Stimulated activated CD8-positive, alpha-beta memory T cell treated with anti-CD3 and anti-CD28 coated beads, Interleukin-12 subunit alpha, Interleukin-12 subunit beta, amount 100 ng/mL, for 4 hours (primary cell): Measurements from ENCODE around the gene FHAD1.
A peak's percentile ranks its signal among the peaks of the same experiment; 100 is the strongest.

Experiments used
- DNase-seq: peaks from one replicate; pipeline ENCODE4 v3.0.0-alpha.2; 2020; ENCODE audit warnings: low read depth

The FHAD1 gene

GRCh38 chr1:15248216-15248615 lies 1.2 kb downstream of the FHAD1 start:
- DNase-seq, result no peak

GRCh38 chr1:15249081-15249480 lies 2.1 kb downstream of the FHAD1 start:
- DNase-seq, result peak; percentile 25

- no peak for DNase-seq
Measured at GRCh38 chr1:15251857-15252835, 5.1 kb downstream of the FHAD1 start.

DNA sequence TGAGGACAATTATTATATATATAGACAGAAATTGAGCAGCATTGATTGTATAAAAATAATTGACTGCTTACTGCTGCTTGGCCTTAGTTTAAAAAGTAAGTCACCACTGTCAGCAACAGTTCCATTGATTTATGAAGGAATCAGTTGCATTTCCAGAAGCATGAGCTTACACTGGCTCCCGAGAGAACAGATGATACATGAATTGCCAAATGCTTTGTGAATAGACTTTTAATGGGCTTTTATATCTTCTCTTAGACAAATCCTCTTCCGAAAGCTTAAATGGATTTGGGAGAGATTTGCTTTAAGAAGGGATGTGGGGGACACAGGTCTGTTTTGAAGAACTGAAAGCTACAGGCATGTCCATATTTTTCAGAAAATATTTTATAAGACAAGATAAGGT lies 7.5 kb downstream of the FHAD1 start:
- DNase-seq, result no peak

GRCh38 chr1:15255582-15256149 lies 8.6 kb downstream of the FHAD1 start:
- no peak for DNase-seq

DNA sequence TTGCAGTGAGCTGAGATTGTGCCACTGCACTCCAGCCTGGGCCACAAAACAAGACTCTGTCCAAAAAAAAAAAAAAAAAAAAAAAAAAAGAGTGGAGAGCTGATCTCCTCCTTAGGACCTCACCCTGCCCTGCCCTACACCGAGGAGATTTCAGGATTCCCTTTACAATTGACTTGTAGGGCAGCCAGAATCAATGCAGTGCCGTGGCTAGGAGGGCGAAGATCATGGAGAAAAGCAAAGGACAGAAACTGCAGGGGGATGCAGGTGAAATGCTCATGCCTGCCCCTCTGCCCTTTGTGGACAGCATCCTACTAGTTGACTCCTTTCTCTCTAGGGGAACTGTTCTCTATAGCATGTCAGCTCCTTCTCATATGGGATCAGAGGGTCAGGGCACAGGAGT lies 9.6 kb downstream of the FHAD1 start:
- DNase-seq, result no peak

GRCh38 chr1:15257309-15257708 lies 10.3 kb downstream of the FHAD1 start:
- no peak for DNase-seq

DNA sequence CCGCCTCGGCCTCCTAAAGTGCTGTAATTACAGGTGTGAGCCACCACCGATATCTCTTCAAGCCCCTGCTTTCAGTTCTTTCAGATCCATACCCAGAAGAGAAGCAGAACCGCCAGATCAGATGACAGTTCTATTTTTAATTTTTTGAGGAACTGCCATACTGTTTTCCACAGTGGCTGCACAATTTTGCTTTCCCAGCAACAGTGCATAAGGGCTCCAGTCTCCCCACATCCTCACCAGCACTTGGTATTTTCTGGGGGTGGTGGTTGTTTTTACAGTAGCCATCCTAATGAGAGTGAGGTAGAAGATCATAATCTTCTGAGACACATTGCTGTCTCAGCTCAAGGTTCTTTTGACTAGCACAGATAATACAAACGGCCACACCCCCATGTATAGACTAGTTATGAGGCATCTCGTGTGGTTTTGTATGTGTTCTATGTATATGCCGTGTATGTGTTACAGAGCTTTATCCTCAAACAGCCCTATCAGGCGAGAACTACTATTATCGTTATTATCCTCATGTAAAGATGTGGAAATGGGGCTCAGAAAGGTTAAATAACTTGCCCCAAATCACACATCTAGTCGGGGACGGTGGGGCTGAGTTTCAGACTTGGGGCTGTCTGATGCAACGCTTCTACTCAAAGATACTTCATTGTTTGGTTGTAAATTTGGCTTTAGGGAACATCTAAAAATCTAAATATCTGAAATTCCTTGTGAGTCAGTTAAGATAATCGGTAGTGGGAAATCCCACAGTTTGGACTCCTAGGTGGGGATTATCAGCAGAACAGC lies 12.0 kb downstream of the FHAD1 start:
- no peak for DNase-seq

DNA sequence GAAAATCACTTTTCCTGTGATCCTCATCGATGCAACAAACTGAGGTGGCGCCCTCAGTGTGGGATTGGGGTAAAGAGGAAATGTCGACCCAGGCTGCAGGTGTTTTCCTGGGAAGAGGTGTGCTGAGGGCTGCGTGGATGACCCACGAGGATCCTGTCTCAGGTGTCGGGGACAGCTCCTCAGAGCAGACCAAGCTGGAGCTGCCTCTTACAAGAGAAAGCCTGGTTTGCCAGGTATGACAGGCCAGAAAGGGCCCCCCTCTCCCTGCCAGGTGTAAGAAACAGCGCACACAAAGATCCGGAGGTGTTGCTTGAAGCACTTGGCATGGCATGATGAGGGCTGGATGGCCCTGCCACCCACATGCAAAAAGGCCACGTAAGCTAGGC lies 12.6 kb downstream of the FHAD1 start:
- no peak for DNase-seq

DNA sequence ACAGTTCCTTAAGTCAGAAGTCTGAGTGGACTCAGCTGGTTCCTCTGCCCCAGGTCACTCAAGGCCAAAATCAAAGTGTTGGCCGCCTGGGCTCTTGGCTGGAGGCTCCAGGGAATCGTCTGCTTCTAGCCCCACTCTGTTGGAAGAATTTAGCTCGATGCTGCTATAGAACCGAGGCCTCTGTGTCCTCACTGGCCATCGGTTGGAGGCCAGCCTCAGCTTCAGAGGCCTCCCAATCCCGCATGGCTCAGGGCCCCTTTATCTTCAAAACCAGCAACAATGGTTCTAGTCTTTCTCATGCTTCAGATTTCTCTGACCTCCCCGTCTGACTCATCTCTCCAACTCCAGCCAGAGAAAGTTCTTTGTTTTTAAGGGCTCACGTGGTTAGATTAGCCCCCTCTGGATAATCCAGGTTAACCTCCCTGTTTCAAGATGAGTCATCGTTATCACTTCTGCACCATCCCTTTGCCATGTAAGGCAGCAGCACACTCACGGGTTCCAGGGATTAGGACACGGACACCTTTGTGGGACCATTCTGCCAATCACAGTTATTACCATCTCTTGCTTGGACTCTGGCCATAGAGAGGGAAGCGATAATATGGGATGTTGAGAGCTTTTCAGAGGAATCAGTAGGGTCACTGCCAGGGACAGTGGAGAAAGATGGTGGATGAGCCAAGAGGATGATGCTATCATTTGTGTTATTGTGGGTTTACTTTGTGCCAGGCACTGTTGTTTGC lies 13.6 kb downstream of the FHAD1 start:
- no peak for DNase-seq

GRCh38 chr1:15261155-15262002 lies 14.4 kb downstream of the FHAD1 start:
- DNase-seq, result no peak

GRCh38 chr1:15262003-15262377 lies 15.0 kb downstream of the FHAD1 start:
- no peak for DNase-seq

DNA sequence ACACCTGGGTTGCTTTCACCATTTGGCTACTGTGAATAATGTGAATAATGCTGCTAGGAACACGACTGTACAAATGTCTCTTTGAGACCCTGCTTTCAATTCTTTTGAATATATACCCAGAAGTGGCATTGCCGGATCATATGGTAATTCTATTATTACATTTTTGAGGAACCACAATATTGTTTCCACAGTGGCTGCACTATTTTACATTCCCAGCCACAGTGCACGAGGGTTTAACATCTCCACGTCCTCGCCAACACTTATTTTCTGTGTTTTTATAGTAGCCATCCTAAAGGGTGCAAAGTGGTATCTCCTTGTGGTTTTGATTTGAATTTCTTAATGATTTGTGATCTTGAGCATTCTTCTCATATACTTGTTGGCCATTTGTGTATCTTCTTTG lies 15.7 kb downstream of the FHAD1 start:
- DNase-seq, result no peak

DNA sequence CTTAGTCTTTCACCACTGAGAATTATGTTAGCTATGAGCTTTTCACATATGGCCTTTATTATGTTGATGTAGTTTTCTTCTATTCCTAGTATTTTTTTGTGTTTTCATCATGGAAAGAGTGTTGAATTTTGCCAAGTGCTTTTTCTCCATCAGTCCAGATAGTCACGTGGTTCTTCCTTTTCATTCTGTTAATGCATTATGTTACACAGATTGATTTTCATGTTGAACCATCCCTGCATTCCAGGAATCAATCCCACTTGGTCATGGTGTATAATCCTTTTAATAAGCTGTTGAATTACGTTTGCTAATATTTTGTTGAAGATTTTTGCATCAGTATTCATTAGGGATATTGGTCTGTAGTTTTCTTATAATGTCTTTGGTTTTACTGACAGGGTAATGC lies 17.7 kb downstream of the FHAD1 start:
- no peak for DNase-seq

DNA sequence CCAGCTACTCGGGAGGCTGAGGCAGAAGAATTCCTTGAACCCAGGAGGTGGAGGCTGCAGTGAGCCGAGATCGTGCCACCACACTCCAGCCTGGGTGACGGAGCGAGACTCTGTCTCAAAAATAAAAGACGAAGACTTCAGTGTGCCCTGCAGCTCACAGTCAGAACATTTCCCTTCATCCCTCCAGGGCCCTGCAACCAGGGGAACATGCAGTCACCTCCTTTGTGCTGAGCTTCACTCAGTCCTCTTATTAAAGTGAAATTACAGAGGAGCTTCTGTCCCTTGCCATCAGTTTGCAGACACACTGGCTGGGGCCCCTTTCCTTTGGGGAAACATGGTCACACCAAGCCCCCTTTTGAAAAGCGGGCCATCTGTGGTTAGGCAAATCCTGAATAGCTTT lies 24.2 kb downstream of the FHAD1 start:
- DNase-seq, result no peak

GRCh38 chr1:15272009-15272781 lies 25.2 kb downstream of the FHAD1 start:
- DNase-seq, result no peak

DNA sequence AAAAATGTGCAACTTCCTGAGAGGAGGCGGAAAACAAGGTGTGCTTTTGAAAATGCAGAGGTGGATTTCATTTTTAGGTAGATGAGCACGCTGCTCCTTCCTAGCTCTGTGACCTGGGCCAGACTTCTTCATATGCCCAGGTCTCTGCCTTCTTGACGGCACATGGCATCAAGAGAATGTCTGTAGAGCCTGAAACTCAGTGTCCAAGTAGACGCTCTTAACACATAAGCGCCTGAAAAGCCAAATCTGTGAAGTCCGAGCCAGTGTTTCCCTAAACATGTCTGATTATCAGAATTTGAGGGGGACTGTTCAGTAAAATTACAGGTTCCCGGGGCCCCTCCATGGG lies 25.7 kb downstream of the FHAD1 start:
- no peak for DNase-seq

DNA sequence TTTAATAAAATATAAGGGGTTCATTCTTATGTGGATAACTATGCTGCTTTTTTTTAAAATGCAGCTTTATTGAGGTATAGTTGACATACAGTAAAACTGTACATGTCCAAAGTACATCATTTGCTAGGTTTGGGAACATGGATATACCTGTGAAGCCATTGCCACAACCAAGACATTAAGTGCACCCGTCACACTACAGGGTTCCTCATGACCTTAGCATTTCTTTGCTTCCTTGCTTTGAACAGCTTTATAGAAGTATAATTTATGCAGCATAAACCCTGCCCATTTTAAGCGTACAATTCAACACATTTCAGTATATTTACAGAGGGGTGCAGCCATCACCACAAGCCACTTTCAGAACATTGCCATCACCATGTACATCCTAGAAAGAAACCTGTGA lies 26.3 kb downstream of the FHAD1 start:
- DNase-seq, result no peak

GRCh38 chr1:15275921-15276683 lies 29.1 kb downstream of the FHAD1 start:
- DNase-seq, result no peak
